ENCODE measurements around the gene MFSD2A.
A peak's percentile ranks its signal among the peaks of the same experiment; 100 is the strongest.
"Not testable (repeated sequence)": the region's sequence is repeated elsewhere in the genome, so short reads cannot be mapped to it uniquely, and the experiment has no call there.

Gene MFSD2A

DNA sequence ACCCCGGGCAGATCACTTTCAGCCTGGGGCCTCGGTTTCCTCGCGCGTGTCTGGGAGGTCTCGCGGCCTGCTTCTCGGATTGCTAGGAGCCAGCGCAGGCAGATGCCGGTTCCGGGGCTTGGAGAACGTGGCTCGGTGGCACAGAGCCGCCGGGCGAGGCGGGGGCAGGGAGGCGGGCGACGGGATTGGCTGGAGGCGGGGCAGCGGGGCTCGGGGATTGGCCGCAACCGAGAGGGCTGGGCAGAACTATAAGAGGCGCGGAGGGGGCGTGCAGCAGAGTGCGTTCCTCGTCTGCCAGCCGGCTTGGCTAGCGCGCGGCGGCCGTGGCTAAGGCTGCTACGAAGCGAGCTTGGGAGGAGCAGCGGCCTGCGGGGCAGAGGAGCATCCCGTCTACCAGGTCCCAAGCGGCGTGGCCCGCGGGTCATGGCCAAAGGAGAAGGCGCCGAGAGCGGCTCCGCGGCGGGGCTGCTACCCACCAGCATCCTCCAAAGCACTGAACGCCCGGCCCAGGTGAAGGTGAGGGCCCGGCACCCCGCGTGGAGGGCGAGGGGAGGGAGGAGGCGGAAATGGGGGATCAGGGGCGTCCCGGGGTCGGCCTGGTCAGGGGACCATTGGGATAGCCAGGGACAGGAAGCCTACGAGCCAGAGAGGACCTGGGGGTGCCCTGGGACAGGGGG, at the start of gene MFSD2A:
TSS of gene MFSD2A (plus strand) at position 276 of the 677 bp plus-strand sequence. CDS start at position 424, 148 bp downstream.
- DNase-seq (ENCODE audit: low read depth in 1 of 2, low spot score in 1 of 2): peak; percentile 75 to 81

GRCh38 chr1:39905172-39905571, 49.8 kb upstream of the MFSD2A start:
- no peak for DNase-seq (ENCODE audit: low read depth in 1 of 2, low spot score in 1 of 2)

- DNase-seq (ENCODE audit: low read depth in 1 of 2, low spot score in 1 of 2): no peak
Measured at GRCh38 chr1:39907528-39908453, 47.2 kb upstream of the MFSD2A start.

- no peak for DNase-seq (ENCODE audit: low read depth in 1 of 2, low spot score in 1 of 2)
Measured at GRCh38 chr1:39908534-39908933, 46.4 kb upstream of the MFSD2A start.

DNA sequence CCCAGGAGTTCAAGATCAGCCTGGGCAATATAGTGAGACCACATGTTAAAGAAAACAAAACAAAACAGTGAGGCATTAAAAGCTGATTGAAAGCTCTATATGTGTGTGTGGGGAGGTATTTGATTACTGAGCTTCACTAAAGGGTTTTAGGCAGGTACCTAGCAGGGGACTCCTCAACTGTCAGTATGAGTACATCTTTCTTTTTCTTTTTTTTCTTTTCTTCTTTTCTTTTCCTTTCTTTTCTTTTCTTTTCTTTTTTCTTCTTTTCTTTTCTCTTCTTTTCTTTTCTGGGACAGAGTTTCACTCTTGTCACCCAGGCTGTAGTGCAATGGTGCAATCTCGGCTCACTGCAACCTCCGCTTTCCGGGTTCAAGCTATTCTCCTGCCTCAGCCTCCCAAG, 44.7 kb upstream of the MFSD2A start:
- no peak for DNase-seq (ENCODE audit: low read depth in 1 of 2, low spot score in 1 of 2)

DNA sequence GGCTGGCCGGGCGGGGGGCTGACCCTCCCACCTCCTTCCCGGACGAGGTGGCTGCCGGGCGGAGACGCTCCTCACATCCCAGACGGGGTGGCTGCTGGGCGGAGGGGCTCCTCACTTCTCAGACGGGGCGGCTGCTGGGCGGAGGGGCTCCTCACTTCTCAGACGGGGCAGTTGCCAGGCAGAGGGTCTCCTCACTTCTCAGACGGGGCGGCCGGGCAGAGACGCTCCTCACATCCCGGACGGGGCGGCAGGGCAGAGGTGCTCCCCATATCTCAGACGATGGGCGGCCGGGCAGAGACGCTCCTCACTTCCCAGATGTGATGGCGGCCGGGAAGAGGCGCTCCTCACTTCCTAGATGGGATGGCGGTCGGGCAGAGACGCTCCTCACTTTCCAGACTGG, 41.8 kb upstream of the MFSD2A start:
- DNase-seq (ENCODE audit: low read depth in 1 of 2, low spot score in 1 of 2): not testable (repeated sequence)

DNA sequence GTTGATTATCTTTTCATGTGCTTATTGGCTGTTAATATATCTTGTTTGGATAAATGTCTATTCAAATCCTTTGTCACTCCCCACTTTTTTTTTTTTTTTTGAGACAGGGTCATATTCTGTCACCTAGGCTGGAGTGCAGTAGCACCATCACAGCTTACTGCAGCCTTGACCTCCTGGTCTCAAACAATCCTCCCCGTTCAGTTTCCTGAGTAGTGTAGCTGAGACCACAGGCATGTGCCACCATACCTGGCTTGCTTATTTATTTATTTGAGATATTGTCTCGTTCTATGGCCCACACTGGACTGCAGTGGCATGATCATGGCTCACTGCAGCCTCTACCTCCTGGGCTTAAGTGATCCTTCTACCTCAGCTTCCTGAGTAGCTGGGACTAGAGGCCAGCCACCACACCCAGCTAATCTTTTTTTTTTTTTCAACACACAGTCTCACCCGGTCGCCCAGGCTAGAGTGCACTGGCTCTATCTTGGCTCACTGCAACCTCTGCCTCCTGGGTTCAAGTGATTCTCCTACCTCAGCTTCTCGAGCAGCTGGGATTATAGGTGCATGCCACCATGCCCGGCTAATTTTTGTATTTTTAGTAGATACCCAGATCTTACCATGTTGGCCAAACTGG, 39.3 kb upstream of the MFSD2A start:
- DNase-seq (ENCODE audit: low read depth in 1 of 2, low spot score in 1 of 2): no peak

- DNase-seq (ENCODE audit: low read depth in 1 of 2, low spot score in 1 of 2): no peak
Measured at GRCh38 chr1:39917825-39918224, 37.1 kb upstream of the MFSD2A start.

DNA sequence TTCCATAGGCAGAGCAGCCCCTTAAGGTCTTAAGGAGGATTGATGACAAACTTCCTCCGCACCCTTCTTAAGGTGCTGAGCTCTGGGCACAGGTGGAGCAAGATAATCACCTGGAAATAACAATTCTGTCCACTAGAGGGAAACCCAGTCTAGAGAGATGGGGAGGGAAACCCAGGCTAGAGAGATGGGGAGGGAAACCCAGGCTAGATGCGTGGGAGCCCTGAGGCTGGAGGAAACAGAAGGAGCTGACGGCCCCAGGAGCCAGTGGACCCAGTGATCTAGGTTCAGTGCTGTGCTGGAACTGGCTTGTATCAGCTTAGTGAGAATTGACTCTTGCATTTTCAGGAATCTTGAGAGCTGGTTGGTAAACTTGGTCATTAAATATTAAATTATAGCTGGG, 35.4 kb upstream of the MFSD2A start:
- peak in 1 of 2 donors; percentile 11 for DNase-seq (ENCODE audit: low read depth in 1 of 2, low spot score in 1 of 2)

GRCh38 chr1:39922251-39922688, 32.7 kb upstream of the MFSD2A start:
- no peak for DNase-seq (ENCODE audit: low read depth in 1 of 2, low spot score in 1 of 2)

DNA sequence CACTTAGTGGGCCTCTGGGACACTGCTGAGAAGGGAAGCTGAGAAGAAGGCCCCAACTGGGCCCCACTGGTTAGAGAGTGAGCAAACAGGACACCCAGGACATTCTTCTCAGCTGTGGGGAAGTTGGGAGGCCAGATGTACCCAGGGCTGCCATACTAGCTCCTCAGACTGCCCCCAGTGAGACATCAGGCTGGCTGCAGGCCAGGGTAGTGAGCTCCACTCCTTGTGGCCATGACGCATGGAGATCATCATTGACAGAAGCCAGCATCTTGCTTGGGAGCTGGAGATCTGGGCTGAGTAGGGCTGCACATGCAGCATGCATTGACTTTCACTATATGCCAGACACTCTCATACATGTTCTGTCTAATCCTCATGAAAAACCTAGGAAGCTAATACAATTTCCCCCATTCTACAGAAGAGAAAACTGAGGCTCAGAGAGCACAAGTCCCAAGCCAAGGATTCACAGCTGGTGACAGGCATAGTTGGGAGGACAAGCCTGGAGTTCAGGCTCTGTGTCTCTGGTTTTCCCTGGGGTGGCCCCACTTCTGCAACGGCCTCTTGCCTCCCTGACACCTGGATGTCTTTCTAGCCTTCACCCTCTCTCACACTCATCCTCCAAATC, 29.1 kb upstream of the MFSD2A start:
- DNase-seq (ENCODE audit: low read depth in 1 of 2, low spot score in 1 of 2): no peak

DNA sequence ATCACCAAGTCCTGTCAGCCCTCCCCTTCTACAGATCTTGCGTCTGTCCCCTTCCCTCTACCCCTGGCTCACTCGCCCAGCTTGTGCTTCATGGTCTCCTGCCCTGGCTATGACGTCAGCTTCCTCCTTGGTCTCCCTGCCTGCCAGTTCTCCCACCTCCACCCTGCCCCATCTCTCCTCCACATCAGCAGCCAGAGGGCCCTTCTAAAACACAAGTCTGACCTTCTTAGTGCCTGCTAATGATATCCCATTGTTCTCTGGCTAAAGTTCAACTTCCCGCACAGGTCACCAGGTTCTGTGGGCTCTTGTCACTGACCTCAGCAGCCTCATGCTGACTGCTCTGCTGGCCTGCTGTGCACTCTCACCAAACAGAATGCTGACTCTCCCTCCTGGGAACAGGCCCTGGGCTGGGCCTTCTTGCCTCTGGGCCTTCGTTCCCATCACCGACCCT, 28.6 kb upstream of the MFSD2A start:
- no peak for DNase-seq (ENCODE audit: low read depth in 1 of 2, low spot score in 1 of 2)

DNA sequence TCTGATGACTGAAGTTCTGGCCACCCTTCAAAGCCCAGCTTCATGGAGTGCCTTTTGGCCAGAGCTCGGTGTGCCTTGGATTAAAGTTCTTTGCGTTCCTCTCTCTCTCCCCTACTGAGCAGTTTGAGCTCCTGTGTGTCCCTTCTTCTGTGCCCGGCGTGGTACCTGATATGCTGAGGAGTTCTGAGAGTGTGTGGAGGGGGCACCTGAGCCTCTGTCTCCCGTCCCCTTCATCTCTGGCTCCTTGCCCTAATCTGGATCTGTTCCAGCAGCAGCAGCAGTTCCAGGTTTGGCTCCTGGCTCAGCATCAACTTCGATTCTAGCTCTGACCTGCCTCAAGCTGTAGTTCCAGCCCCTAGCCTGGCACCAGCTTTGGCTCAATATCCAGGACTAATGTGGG, 28.1 kb upstream of the MFSD2A start:
- no peak for DNase-seq (ENCODE audit: low read depth in 1 of 2, low spot score in 1 of 2)

GRCh38 chr1:39927538-39927937, 27.4 kb upstream of the MFSD2A start:
- no peak for DNase-seq (ENCODE audit: low read depth in 1 of 2, low spot score in 1 of 2)

DNA sequence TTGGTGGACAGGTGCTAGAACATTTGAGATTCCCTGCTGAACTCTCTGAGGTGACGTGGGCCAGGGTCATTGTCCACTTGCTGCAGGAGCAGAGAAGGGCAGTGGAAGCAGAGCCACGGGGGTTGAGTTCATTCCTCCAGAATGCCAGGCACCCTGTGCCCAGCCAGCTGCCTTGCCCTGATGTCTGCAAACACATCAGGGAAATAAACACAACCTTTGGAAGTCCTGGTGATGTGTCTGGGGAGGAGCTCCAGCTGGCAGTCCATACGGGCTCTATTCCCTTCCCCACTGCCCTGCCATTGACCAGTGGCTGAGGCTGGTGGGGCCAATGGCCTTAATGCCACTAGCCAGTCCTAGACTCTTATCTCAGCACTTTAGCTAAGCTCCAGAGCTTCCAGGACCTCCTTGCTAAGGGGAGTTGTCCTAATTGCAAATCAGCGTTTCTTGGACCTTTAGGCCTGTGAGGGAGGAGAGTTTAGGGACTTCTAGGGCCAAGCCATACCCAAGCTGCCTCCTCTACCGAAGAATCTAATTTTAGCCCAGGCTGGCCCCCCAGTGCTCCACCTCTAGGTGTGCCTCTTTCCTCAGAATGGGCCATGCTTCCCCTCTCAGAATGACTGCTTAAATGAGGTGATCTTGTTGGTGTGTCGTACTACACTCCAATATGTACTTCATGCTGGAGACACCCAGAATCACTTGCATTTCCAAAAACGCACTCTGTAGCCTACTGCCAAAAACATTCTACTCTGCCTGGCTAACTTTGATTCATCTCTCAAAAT, 25.9 kb upstream of the MFSD2A start:
- DNase-seq (ENCODE audit: low read depth in 1 of 2, low spot score in 1 of 2): no peak

DNA sequence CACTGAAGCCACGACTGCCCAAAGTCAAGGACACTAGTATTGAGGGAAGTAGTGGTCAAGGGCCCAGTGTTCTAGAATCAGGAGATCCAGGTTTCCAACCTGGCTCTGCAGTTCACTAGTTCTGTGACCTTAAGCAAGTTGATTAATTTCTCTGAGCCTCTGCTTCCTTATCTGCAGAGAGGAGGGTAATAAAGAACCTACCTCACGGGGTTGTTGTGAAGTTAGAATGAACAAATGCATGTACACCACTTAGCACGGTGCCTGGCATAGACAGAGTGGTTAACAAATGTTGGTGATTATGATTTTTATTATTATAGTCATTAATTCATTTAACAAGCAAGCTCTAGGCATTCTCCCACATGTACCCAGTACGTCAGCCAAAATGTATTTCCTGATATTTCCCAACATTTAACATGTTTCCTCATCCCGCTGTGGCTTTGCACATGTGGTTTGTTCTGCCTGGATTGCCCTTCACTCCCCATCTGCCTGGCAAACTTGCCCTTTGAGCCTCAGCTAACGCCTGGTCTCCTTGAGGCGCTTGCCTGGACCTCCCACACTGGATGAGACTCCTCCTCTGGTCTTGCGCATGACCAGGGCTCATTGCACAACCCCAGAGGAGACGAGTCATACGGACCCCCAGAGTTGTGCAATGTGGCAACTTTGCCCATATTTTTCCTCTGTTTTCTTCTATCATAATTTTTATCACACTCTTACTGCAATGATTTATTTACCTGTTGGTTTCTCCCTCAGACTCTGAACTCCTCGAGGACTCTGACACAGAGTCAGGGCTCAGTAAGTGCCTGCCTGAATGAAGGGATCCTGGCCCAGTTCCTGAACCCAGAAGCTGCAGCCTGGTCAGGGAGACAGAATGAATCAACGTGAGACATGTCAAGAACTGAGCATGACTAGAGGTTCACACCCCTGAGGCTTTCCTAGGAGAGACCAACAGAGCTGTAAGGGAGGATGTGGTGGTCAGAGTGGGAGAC, 20.7 kb upstream of the MFSD2A start:
- DNase-seq (ENCODE audit: low read depth in 1 of 2, low spot score in 1 of 2): no peak

GRCh38 chr1:39936724-39937491, 18.0 kb upstream of the MFSD2A start:
- DNase-seq (ENCODE audit: low read depth in 1 of 2, low spot score in 1 of 2): no peak

DNA sequence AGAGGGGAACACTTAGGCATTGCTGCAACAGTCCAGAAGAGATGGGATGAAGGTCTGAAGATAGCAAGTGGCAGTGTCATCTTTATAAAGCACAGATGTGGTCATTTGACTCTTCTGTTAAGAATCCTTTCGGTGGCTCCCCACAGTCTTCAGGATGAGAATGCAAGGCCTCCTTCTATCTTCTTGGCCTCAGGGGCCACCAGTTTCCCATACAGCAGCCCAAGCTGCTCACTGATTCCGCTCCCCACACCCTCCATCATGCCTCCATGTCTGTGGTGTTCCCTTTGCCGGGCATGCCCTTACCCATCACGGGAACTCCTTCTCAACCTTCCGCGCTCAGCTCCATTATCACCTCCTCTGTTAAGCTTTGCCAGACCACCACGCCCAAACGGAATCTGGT, 16.1 kb upstream of the MFSD2A start:
- no peak for DNase-seq (ENCODE audit: low read depth in 1 of 2, low spot score in 1 of 2)

- no peak for DNase-seq (ENCODE audit: low read depth in 1 of 2, low spot score in 1 of 2)
Measured at GRCh38 chr1:39940253-39940652, 14.7 kb upstream of the MFSD2A start.

All from activated T-helper 1 cell treated with anti-CD3 and anti-CD28 coated beads, Interleukin-2, amount 50 U/mL, for 16 hours (primary cell).